ENCODE results near the gene IL23R.
"Not testable (repeated sequence)": the region's sequence is repeated elsewhere in the genome, so short reads cannot be mapped to it uniquely, and the experiment has no call there.

Gene IL23R

DNA sequence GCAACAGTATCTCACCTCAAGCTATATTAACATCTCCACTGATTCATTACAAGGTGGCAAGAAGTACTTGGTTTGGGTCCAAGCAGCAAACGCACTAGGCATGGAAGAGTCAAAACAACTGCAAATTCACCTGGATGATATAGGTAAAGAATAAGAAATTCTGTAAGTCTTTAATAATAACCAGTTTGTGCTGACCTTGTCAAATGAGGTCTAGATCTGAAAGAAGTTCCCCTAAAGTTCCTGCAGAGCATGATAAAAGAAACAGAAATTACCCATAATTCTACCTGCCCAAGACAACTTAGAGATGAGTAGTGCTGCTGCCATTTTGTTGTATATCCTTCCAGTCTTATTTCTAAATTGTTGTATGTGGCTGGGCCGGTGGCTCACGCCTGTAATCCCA lies 34.5 kb downstream of the IL23R start:
- DNase-seq, result no peak

DNA sequence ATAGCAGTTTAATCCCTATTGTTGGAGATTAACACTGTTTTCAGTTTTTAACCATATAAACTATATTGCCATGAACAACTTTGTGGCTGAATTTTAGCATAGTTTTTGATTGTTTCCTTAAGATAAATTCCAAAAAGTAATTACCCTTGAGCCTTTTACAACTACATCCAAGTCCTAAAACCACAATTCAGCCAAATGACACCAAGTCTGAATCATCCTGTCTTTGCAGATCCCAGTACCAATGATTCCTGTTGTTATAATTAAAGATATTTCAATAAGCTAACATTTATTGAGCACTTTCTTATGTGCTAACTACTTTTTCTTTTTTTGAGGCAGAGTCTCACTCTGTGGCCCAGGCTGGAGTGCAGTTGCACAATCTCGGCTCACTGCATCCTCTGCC lies 35.6 kb downstream of the IL23R start:
- no peak for DNase-seq

DNA sequence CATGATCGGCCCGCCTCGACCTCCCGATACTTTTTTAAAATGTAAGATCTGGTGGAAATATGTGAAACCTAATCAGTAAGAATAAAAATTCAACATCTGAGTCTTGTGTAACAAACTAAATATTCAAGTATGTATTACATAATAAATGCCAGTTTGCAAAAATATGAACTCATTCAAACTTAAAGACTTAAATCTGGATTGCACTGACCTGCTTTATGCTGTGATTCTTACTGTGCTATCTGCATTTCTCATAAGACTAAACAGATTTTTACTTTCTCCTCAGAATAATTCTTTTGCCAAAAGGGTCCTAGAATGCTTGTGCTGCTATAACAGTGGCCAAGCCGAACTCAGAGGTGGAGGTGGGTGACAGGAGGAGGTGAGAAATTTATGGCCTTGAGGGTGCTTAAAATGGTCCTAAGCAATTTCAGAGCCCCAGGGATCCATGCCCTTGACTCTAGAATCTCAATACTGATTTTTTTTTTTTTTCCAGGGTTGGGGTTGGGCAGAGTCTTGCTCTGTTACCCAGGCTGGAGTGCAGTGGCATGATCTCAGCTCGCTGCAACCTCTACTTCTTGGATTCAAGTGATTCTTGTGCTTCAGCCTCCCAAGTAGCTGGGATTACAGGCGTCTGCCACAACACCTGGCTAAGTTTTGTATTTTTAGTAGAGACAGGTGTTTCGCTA lies 38.2 kb downstream of the IL23R start:
- DNase-seq, result no peak

DNA sequence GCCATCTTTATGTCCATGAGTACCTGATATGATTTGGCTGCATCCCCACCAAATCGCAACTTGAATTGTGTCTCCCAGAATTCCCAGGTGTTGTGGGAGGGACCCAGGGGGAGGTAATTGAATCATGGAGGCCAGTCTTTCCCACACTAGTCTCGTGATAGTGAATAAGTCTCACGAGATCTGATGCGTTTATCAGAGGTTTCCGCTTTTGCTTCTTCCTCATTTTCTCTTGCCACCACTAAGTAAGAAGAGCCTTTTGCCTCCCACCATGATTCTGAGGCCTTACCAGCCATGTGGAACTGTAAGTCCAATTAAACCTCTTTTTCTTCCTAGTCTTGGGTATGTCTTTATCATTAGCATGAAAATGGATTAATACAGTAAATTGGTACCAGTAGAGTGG lies 41.1 kb downstream of the IL23R start:
- not testable (repeated sequence) for DNase-seq

DNA sequence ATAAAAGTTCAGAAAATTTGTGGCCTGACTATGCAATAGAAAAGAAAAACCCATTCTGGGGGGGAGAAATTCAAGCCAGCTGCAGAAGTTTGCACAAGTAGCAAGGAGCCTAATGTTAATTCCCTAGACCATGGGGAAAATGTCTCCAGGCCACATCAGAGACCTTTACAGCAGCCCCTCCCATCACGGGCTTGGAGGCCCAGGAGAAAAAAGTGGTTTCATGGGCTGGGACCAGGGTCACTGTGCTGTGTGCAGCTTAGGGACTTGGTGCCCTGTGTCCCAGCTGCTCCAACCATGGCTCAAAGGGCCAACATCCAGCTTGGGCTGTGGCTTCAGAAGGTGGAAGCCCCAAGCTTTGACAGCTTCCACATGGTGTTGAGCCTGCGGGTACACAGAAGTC lies 42.0 kb downstream of the IL23R start:
- no peak for DNase-seq

DNA sequence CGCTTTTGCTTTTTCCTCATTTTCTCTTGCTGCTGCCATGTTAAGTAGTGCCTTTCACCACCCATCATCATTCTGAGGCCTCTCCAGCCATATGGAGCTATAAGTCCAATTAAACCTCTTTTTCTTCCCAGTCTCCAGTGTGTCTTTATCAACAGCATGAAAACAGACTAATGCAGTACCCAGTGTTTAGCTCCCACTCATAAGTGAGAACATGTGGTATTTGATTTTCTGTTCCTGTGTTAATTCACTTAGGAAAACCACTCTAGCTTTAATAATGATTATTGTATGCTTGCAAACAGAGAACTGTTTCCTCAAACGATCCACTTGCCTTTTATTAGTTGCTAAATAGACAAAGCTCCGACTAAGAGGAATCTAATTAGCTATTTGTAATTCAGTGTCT lies 43.3 kb downstream of the IL23R start:
- DNase-seq, result no peak

DNA sequence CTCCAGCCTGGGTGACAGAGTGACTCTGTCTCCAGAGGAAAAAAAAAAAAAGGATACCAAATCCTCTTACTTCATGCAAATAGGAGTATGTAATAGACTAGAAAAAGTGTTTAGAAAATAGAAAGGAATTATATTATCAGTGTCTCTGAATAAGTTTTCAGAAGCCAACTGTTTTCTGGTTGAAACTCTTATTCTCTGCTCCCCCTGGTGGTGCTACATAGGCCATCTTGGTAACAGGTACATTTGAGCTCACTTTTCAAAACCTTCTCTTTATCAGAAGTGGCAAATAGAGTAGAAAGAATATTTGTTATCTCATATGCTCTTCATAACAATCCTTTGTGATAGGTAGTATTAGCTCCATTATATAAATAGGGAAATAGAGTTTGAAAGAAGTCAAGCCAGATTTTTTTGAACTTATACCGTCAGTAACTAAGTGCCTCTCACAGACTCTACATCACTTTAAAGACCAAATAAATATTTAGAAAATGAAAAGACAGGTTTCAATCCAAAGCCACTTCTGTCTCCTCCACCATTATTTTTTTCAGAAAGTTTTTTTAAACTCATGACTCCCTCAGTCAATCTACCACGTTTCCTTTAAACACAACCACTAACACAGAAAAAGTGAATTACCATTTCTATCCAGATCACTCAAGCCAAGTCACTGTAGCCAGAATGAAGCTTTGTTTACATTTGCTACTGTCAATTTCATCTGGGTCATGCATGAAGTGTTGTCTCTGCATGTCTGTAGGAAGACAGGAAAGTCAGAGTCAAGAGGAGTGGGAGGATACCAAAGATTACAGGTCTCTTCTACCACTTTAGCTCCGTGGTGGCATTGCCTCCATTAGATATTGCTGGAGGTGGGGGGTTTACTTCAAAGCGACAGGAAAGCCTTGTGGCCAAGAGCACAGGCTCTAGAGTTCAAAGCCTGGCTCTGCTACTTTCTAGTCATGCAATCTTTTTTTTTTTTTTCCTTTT lies 45.6 kb downstream of the IL23R start:
- DNase-seq, result peak; percentile 65

DNA sequence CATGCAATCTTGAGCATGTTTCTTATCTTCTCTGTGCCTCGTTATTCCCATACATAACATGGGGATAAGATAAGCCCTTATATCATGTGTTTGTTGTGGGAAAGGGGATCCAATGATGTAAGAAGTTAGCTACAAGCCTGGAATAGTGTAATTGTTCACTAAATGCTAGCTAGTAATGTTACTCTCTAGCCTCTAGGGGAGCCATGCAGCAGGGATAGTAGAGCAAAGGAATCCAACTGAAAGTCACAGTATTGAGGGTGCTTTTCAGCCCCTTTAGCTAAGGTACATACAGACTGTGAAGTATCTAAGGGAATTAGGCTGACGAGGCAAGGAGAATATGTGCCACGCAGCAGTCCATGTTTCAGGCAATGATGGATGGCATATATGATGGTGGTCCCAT lies 46.9 kb downstream of the IL23R start:
- peak; percentile 4 for DNase-seq

DNA sequence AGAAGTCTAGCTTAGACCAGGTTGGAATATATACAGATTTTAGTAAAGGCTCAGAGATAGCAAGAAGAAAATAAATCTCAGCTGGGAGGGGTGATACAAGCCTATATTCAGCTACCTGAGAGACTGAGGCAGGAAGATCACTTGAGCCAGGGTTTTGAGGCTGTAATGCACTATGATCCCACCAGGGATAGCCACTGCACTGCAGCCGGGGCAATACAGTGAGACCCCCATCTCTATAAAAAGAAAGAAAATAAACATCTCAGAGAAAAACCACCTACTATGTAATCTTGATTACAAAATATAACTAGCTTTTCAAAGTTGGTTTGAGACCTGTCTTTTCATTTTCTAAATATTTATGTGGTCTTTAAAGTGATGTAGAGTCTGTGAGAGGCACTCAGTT lies 47.7 kb downstream of the IL23R start:
- no peak for DNase-seq

DNA sequence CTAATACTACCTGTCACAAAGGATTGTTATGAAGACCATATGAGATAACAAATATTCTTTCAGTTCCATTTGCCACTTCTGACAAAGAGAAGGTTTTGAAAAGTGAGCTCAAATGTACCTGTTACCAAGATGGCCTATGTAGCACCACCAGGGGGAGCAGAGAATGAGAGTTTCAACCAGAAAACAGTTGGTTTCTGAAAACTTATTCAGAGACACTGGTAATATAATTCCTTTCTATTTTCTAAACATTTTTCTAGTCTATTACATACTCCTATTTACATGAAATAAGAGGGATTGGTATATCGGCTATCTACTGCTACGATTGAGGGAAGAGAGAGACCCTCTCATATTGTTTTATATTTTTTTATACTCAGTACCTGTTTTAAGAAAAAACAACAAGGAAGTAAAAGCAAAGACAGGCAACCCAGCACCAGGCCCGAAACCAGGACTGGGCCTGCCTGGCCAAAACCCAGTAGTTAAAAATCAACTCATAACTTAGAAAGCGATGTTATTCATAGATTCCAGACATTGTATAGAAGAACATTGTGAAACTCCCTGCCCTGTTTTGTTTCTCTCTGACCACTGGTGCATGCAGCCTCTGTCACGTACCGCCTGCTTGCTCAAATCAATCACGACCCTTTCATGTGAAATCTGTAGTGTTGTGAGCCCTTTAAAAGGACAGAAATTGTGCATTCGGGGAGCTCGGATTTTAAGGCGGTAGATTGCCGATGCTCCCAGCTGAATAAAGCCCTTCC lies 48.3 kb downstream of the IL23R start:
- DNase-seq, result peak; percentile 53

DNA sequence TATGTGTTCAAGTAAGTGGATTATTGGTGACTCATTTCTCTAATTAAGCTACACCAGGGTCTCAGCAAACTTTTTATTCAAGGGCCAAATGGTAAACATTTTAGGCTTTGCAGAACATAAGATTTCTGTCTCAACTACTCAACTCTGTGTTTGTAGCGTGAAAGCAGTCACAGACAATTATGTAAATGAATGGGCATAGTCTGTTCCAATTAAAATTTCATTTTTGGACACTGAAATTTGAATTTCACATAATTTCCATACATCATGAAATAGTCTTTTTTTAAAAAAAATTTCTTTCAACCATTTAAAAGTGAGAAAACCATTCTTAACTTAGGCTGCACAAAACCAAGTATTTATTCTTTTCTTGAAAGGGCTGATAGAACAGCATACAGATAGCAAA lies 50.1 kb downstream of the IL23R start:
- no peak for DNase-seq

DNA sequence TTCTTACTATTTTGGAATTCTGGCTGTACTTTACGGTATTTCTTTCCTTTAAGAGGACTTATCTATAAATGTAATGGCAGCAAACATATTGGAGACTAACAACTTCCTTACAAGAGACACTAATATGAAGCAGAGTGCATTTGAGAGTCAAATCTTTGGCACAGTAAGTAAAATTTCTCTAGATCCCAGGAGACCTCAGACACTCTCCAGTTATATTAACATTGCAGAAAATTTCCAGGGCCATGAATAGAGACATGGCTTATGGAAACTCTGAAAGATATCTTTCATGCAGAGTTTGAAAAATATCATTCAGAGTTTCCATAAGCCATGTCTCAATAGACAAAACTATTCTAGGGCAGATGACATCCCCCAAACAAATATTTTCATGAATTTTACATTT lies 51.2 kb downstream of the IL23R start:
- DNase-seq, result no peak

DNA sequence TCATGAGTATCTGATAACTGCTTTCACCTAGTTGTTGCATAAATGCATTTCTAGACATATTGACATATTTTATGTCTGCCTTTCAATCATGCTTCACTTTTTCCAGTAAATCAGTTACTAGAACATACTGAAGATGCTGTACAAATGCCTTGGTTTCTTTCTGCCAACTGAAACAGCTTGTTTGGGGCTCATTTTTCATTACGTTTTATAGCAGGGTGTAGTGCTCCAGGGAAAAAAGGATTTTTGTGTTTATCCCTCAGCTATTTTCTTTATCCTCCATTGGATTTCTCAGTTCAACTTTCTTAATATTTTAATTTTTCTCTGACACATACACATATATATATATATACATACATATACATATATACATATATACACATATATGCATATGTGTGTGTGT lies 51.7 kb downstream of the IL23R start:
- DNase-seq, result no peak

DNA sequence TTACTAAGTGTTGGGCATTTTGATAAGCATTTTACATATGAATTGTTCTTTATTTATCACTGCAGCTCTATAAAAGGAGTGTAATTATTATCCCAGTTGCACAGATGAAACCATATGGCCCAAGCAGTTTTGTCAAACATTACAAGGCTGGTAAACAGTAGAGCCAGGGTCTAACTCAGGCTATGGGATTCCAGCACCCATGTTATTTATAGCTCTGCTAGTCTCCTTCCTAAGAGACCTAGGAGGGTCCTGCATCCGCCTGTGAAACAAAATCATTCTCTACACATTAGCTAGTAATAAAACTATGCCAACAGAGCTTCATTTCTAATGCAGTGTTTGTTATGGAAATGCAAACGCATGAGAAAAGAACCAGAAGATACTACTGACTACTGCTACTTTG lies 58.6 kb downstream of the IL23R start:
- DNase-seq, result no peak

DNA sequence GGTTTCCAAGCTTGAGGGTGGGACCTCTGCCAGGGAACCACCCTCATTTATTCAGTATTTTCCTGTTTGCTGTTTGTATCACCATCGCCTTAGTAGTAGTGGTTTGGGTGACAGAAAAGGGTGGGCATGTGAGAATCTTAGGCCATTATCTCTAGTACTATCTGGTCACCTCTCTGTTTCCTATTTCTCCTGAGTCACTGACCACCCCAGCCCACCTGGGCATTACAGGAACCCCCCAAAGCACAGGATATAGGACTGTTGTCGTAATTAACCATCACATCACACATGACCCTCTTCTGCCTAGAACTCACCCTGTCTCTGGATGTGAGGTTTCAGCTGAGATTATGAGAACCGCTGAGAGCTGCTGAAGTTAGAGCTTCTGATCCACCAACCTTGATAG lies 60.4 kb downstream of the IL23R start:
- peak; percentile 32 for DNase-seq

DNA sequence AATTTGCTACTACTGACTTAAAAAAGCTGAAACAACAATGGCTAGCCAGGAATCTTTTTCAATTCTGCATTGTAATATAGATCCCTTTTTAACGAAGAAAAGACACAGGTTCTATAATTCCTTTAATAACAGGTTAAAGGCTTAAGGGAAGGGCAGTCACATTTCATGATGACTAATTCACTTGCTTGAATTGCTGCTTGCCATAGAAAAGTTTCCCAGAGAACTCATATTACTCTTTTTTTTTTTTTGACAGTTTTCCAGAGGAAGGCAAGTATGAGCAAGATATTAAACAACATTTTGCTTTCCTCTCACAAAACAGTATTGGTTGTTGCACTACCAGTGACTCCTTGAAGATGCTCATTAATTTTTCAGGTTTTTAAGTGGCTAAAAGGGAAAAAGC lies 60.9 kb downstream of the IL23R start:
- DNase-seq, result no peak

DNA sequence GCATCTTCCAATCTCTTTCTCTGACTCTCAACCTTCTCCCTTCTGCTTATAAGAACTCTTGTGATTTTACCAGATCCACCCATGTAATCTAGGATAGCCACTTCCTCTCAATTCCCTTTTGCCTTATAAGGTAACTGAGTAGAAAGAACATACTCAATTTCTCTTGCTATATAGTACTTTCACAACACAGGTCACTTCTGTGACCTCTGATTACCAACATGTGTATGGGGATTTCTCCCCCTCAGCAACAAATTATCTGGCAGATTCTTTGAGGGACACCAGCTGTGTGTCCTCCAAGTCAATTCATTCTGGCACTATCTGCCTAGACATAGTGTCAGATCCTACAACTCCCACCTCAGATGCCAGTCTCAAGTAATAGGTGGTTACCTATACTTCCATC lies 62.5 kb downstream of the IL23R start:
- DNase-seq, result no peak

DNA sequence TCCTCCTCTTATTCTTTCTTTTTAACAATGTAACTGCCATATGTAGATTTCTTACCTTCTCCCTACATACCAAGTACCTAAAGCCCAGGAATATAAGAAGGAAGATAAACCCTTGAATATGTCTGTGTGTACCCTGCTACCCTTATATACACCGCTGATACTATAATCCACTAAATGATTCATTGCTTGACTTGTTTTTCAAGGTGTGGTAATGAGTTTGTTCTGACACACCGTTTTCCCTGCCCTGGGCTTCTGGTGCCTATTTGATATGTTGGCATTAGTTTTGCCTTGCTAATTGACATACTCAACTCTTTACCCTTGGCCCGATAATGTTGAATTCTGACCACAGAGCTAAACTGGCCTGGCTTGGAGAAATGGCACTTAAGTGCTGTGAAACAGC lies 64.3 kb downstream of the IL23R start:
- DNase-seq, result no peak

DNA sequence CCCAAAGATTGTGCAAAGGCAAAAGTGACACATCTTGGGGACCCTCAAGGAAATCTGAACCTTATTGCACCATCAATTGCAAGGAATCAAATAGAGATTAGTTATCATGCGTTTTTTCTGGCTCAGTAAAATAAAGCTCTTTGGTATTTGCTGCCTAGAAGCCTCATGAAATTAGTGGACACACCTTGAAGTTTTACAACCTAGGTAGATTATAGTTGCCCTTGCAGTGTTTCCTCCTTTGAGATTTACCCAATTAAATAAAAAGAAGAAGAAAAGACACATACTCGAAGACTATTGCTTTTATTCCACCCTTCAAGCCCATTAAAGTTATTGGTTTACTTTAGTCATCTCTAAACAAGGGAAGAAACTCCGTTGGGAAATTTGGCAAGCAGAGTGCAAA lies 70.0 kb downstream of the IL23R start:
- DNase-seq, result no peak

DNA sequence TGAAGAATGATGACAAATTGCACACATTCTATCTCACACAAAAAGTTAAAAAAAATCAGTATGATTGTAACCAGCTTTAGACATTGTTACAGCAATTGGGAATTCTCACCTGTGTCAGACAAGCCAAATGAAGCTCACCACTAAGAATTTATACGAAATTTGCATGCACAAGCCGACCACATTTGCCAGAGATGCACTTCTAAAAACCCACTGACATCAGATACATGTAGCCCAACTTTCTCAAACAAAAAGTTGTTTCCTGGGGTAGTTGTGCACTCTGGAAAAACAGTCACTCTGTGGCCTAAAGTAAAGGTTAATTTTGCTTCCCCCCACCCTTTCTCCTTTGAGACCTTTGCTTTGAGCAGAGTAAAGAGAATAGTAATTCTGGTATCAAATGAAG lies 73.5 kb downstream of the IL23R start:
- no peak for DNase-seq

DNA sequence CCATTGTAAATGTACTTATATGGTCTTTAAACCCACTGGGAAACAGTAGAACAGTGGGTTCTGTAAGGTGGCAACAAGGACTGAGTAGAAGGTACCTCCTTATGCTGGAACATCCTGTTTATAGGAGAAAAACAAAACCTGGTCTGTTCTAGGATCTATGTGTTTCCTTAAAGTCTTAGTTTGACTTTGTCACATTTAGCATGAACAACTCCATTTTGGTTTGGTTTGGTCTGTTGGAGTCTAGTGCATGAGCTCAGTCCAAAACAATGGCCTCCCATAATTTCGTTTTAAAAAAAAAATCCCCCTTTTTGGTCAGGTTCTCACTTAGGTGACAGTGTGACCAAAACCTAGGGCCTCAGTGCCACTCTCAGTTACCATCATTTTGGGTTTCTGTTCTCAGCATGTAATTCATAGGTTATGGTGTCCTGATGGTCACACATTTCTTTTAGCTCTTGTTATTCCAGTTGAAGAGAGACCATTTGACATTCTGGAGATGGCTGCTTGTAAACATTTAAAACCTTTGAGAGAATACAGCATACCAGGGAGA lies 75.0 kb downstream of the IL23R start:
- DNase-seq, result no peak

DNA sequence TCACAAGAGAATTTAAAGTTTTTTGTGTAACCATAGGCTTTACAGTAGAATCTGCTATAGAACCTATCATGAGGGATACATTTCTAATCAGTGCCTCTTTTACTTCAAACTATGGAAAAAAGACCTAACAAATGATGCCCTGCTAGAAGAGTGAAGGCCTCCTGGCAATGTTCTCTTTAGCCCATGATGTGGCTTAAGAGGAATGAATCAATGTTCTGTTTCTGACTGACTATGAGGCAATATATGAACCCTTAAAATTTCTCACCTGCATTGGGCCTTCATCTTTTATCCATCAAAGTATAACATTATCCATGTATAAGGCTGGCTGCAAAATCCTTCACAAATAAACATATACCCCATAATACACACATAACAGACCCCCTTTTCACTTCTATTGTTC lies 75.8 kb downstream of the IL23R start:
- DNase-seq, result no peak

DNA sequence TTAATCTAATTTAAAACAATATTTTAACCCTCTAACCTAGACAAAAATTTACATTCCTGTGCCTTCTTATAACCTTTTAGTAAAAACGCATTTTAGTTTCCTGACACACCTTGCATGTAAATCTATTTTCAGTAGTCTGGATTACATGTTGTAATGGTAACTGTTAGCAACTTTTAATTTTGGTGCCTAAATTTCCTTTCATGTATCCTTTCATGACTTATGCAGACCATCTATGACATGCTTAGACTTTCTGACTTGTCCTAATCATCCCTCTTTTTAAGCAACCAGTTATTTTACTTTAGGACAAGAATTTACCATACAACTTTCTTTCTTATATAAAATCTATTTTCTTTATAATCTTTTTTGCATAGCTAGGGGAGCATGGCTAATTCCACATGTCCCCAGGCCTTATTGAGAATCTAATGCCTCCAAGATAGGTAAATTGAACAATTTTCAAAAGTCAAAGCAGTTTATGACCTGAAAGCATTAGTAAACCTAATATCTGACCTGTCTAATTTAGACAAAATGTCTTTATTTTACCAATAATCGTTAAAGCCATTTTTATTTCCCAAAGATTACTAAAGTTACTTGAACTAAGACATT lies 83.9 kb downstream of the IL23R start:
- DNase-seq, result no peak
